NCI-H1105 treated with DMSO at 0.1 percent for 48 hours (cell line): ENCODE data around the gene FAM3B.
A peak's percentile ranks its signal among the peaks of the same experiment; 100 is the strongest.

ENCODE experiments used
- DNase-seq: peaks from one replicate; lab custom pipeline; 2025; lab: John Stamatoyannopoulos, UW

FAM3B gene

GRCh38 chr21:41369105-41369919 lies 52.7 kb downstream of the FAM3B start:
- DNase-seq = no peak

GRCh38 chr21:41369920-41370839 lies 53.6 kb downstream of the FAM3B start:
- peak; percentile 45 for DNase-seq

GRCh38 chr21:41370840-41371684 lies 54.5 kb downstream of the FAM3B start:
- no peak for DNase-seq

- no peak for DNase-seq
Measured at GRCh38 chr21:41371685-41372030, 55.1 kb downstream of the FAM3B start.

GRCh38 chr21:41373253-41373652 lies 56.7 kb downstream of the FAM3B start:
- DNase-seq = no peak

- no peak for DNase-seq
Measured at GRCh38 chr21:41373763-41374162, 57.2 kb downstream of the FAM3B start.

- no peak for DNase-seq
Measured at GRCh38 chr21:41374177-41374712, 57.6 kb downstream of the FAM3B start.

GRCh38 chr21:41374867-41375533 lies 58.4 kb downstream of the FAM3B start:
- DNase-seq = no peak

- DNase-seq = no peak
Measured at GRCh38 chr21:41375875-41376274, 59.3 kb downstream of the FAM3B start.

- DNase-seq = no peak
Measured at GRCh38 chr21:41377715-41378114, 61.1 kb downstream of the FAM3B start.

- DNase-seq = no peak
Measured at GRCh38 chr21:41378849-41379248, 62.2 kb downstream of the FAM3B start.

GRCh38 chr21:41379901-41380300 lies 63.3 kb downstream of the FAM3B start:
- no peak for DNase-seq

- no peak for DNase-seq
Measured at GRCh38 chr21:41381731-41382130, 65.1 kb downstream of the FAM3B start.

- DNase-seq = no peak
Measured at GRCh38 chr21:41387042-41387819, 70.6 kb downstream of the FAM3B start.

GRCh38 chr21:41387824-41388223 lies 71.2 kb downstream of the FAM3B start:
- DNase-seq = no peak

- no peak for DNase-seq
Measured at GRCh38 chr21:41388259-41388658, 71.7 kb downstream of the FAM3B start.

GRCh38 chr21:41390043-41390639 lies 73.5 kb downstream of the FAM3B start:
- DNase-seq = no peak

GRCh38 chr21:41393876-41394465 lies 77.4 kb downstream of the FAM3B start:
- DNase-seq = no peak

GRCh38 chr21:41396558-41397075 lies 80.0 kb downstream of the FAM3B start:
- DNase-seq = no peak
